WI38 (cell line): Measurements from ENCODE around the gene GSG1.
"Not testable (repeated sequence)": the region's sequence is repeated elsewhere in the genome, so short reads cannot be mapped to it uniquely, and the experiment has no call there.

Source experiments
- H3K4me3 ChIP-seq: 2 replicates; pipeline ENCODE4 v1.5.1; 2011; ENCODE audit warnings: low read depth, mild to moderate bottlenecking, control low read depth, low read length
- CTCF ChIP-seq: IDR thresholded peaks from 2 replicates; pipeline ENCODE4 v1.5.1; 2012; ENCODE audit warnings: low read depth, mild to moderate bottlenecking, control low read depth, low read length

The GSG1 gene

GRCh38 chr12:13093191-13093847 lies 10.1 kb downstream of the GSG1 start:
- TF ChIP-seq CTCF, result no peak
- H3K4me3 ChIP-seq, result no peak overlapping the region

GRCh38 chr12:13091832-13092231 lies 11.6 kb downstream of the GSG1 start:
- H3K4me3 ChIP-seq, result no peak overlapping the region
- TF ChIP-seq CTCF, result no peak

- H3K4me3 ChIP-seq, result no peak overlapping the region
- TF ChIP-seq CTCF, result no peak
These were observed 13.4 kb downstream of the GSG1 start for GRCh38 chr12:13090054-13090453.

GRCh38 chr12:13088496-13088895 lies 15.0 kb downstream of the GSG1 start:
- H3K4me3 ChIP-seq, result no peak overlapping the region
- TF ChIP-seq CTCF, result no peak

- no peak for TF ChIP-seq CTCF
These were observed 15.7 kb downstream of the GSG1 start for GRCh38 chr12:13087766-13088165.

GRCh38 chr12:13085968-13086686 lies 17.3 kb downstream of the GSG1 start:
- H3K4me3 ChIP-seq, result no peak overlapping the region
- no peak for TF ChIP-seq CTCF

More at GRCh38 chr12:13087766-13088165, 15.7 kb downstream of the GSG1 start:
- H3K4me3 ChIP-seq, result no peak overlapping the region

- no peak for TF ChIP-seq CTCF
- H3K4me3 ChIP-seq, result no peak overlapping the region
These were observed 18.4 kb downstream of the GSG1 start for GRCh38 chr12:13084898-13085640.

- not testable (repeated sequence) for H3K4me3 ChIP-seq
These were observed 19.8 kb downstream of the GSG1 start for GRCh38 chr12:13083638-13084037.
